Kidney epithelial cell (primary cell): Measurements from ENCODE around the gene SPATA24. TPM values are rescaled to one million over a fixed set of nuclear protein-coding genes. Genes with fewer than 3 reads are reported as not detected.
"Not testable (repeated sequence)": the region's sequence is repeated elsewhere in the genome, so short reads cannot be mapped to it uniquely, and the experiment has no call there.

Source experiments
- DNase-seq: peaks from one replicate; pipeline ENCODE4 v3.0.0-alpha.2; 2010; ENCODE audit warnings: low read depth
- H3K27me3 ChIP-seq: 2 replicates; pipeline ENCODE4 v1.6.0; 2011; ENCODE audit warnings: low read length; ENCODE audit not compliant: control insufficient read depth, insufficient read depth
- H3K36me3 ChIP-seq: 2 replicates; pipeline ENCODE4 v1.5.1; 2011; ENCODE audit warnings: low read length; ENCODE audit not compliant: control insufficient read depth, insufficient read depth
- H3K4me3 ChIP-seq: 2 replicates; pipeline ENCODE4 v1.5.1; 2011; ENCODE audit warnings: low read depth, mild to moderate bottlenecking, control low read depth, low read length
- CTCF ChIP-seq: IDR thresholded peaks from 2 replicates; pipeline ENCODE4 v1.5.1; 2011; ENCODE audit warnings: mild to moderate bottlenecking, moderate library complexity, low read length, control low read depth, inconsistent platforms; ENCODE audit not compliant: insufficient read depth, poor library complexity, severe bottlenecking
- total RNA-seq: library from RNA; depleted of rRNA; stranded (reverse); fragments of >200 nt; gene quantifications from 2 replicates; pipeline ENCODE4 v1.2.3, GENCODE V29; 2015

The SPATA24 gene
- total RNA-seq, 1 donor from 2014 or later = 7.7 TPM

DNA sequence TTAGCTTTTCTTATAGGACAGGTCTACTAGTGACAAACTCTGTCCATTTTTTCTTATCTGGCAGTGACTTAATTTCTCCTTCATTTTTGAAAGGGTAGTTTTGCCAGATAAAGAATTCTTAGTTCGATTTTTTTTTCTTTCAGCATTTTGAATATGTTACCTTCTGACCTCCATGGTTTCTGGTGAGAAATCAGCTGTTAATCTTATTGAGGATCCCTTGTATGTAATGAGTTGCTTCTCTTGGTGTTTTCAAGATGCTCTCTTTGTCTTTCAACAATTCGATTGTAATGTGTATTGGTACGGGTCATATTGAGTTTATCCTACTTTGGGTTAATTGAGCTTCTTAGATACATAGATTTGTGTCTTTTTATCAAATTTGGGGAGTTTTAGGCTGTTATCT is 49.7 kb downstream of the SPATA24 start:
- Histone ChIP-seq H3K4me3 (no peak overlapping the region), H3K36me3 (no peaks in the 10 kb centered on the region), H3K27me3 (no peaks in the 10 kb centered on the region)
- no peak for TF ChIP-seq CTCF
- no peak for DNase-seq

DNA sequence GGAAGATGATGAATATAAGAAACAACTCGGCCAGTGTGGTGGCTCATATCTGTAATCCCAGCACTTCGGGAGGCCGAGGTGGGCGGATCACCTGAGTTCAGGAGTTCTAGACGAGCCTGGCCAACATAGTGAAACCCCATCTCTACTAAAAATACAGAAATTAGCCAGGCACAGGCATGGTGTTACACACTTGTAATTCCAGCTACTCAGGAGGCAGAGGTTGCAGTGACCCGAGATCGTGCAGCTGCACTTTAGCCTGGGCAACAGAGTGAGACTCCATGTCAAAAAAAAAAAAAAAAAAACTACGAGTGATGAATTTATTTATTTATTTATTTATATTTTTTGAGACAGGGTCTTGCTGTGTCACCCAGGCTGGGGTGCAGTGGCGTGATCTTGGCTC is 56.0 kb downstream of the SPATA24 start:
- DNase-seq, H3K4me3 ChIP-seq, H3K36me3 ChIP-seq, H3K27me3 ChIP-seq: not testable (repeated sequence)

Other genes with a start within 250 kb of the SPATA24 start
- 27.3 and 29.9 TPM in 2 replicates for gene SIL1, start 205.7 kb downstream of the SPATA24 start, total RNA-seq
- gene MATR3, start 110.3 kb downstream of the SPATA24 start, total RNA-seq = 219 and 266 TPM in 2 replicates
- 63.0 and 72.9 TPM in 2 replicates for gene PAIP2, start 62.2 kb downstream of the SPATA24 start, total RNA-seq
- not detected in 2 replicates for gene SLC23A1, start 20.8 kb downstream of the SPATA24 start, total RNA-seq
- not detected in 2 replicates for gene MZB1, start 14.2 kb downstream of the SPATA24 start, total RNA-seq
- 3.0 and 3.6 TPM in 2 replicates for gene PROB1, start 9.0 kb downstream of the SPATA24 start, total RNA-seq
- 8.1 and 14.2 TPM in 2 replicates for gene DNAJC18, start 35.4 kb upstream of the SPATA24 start, total RNA-seq
- gene ECSCR, start 58.7 kb upstream of the SPATA24 start, total RNA-seq = not detected in 2 replicates
- gene SMIM33, start 66.9 kb upstream of the SPATA24 start, total RNA-seq = not detected in 2 replicates
- gene STING1, start 78.7 kb upstream of the SPATA24 start, total RNA-seq = 15.5 and 17.5 TPM in 2 replicates
- 120 and 127 TPM in 2 replicates for gene UBE2D2, start 157.2 kb upstream of the SPATA24 start, total RNA-seq
- gene CXXC5, start 244.3 kb upstream of the SPATA24 start, total RNA-seq = 167 and 183 TPM in 2 replicates